ENCODE results near the gene CBARP.

GRCh38 chr19:1220976-1221903 lies 16.6 kb downstream of the CBARP start:
- peak; percentile 42 for TF ChIP-seq CTCF (IDR thresholded peaks at IDR 0.05; ENCODE audit: poor library complexity, severe bottlenecking)
- peak; percentile 12 for TF ChIP-seq SMC3 (conservative IDR thresholded peaks at IDR 0.05; ENCODE audit: poor library complexity)
- TF ChIP-seq EZH2 (IDR thresholded peaks at IDR 0.05; ENCODE audit: borderline replicate concordance, insufficient read depth, low read length, poor library complexity, severe bottlenecking), result no peak
- no peak for TF ChIP-seq EP300 (conservative IDR thresholded peaks at IDR 0.05; ENCODE audit: poor library complexity, severe bottlenecking)
- TF ChIP-seq POLR2AphosphoS5 (IDR thresholded peaks at IDR 0.05), result no peak
